Progenitor cell of endocrine pancreas (in vitro differentiated cells): ENCODE data around the gene APRT. TPM values are rescaled to one million over a fixed set of nuclear protein-coding genes. Genes with fewer than 3 reads are reported as not detected.

Source experiments
- DNase-seq: peaks from one replicate; pipeline ENCODE4 v3.0.0; 2021; ENCODE audit warnings: low spot score; ENCODE audit not compliant: unreplicated experiment
- H3K27ac Mint-ChIP-seq: 2 replicates; pipeline ENCODE4 v1.8.0; 2021; ENCODE audit warnings: mild to moderate bottlenecking, moderate library complexity, mixed read lengths
- H3K27me3 Mint-ChIP-seq: 2 replicates; pipeline ENCODE4 v1.8.0; 2021; ENCODE audit warnings: mixed read lengths
- H3K36me3 Mint-ChIP-seq: 2 replicates; pipeline ENCODE4 v1.8.0; 2022; ENCODE audit warnings: mixed read lengths; ENCODE audit not compliant: insufficient read depth
- H3K4me1 Mint-ChIP-seq: 2 replicates; pipeline ENCODE4 v1.8.0; 2021; ENCODE audit warnings: low read depth, mixed read lengths
- H3K4me3 Mint-ChIP-seq: 2 replicates; pipeline ENCODE4 v1.8.0; 2021; ENCODE audit warnings: low read depth, mild to moderate bottlenecking, moderate library complexity, mixed read lengths
- H3K9me3 Mint-ChIP-seq: 2 replicates; pipeline ENCODE4 v1.8.0; 2021; ENCODE audit warnings: low read depth, mixed read lengths
- long read RNA-seq: library from polyadenylated mRNA; unstranded; transcript quantifications from one replicate; pipeline ENCODE4 v2.0.0, GENCODE V29; 2020
- total RNA-seq: library from RNA; stranded (reverse); gene quantifications from 2 replicates; pipeline ENCODE4 v1.2.1, GENCODE V29; 2021
- TF ChIP-seq, protein P1 (sequence below): fragments of 200-600 bp; sonication (generic); IDR thresholded peaks from one replicate; pipeline ENCODE4 v1.5.0; 2021; ENCODE audit warnings: antibody characterized with exemption, mild to moderate bottlenecking; ENCODE audit not compliant: unreplicated experiment

APRT gene, protein sequence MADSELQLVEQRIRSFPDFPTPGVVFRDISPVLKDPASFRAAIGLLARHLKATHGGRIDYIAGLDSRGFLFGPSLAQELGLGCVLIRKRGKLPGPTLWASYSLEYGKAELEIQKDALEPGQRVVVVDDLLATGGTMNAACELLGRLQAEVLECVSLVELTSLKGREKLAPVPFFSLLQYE
- 100 and 115 TPM in 2 replicates for total RNA-seq
- long read RNA-seq, transcript APRT-201 (5 exons, 947 nt): major isoform, 12 of 20 reads
- long read RNA-seq, partial matches to known transcripts: 1 of 20 reads
- long read RNA-seq, other reads (novel, unspliced or antisense): 5 of 20 reads

DNA sequence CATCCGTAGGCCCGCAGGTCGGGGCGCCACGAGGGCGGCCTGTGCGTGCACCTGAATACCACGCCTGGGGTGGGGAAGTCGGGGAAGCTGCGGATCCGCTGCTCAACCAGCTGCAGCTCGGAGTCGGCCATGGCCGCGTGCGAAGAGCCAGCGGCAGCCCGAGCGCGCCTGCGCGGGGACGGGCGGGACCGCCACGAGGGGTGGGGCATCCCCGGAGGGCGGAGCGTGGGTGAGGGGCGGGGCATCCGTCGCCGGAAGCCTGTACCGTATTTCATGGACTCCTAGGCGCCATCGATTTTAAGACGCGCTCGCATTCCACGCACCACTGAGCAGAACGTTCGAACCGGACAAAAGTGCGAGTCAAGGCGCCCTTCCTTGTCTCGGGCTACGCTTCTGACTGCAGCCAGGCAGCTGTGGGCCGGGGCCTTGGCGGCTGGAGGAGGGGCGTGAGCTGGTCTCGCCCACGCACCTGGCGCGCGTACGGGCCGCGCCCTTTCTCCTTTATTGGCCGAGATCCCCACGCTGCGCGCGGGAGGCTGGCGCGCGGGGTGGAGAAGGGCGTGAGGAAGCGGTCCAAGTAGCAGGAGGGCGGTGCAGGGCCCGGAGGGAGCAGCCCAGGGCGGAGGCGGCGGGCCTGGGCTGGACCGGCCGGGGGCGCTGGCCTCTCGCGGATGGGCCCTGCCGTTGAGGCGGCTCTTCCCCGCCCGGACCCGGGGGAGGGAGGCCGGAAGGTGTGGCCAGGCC is at the start of gene APRT:
APRT (minus strand) TSS at position 160 of the 744 bp plus-strand sequence; CDS start at position 131, 29 bp downstream.
- TF ChIP-seq, protein P1, sequence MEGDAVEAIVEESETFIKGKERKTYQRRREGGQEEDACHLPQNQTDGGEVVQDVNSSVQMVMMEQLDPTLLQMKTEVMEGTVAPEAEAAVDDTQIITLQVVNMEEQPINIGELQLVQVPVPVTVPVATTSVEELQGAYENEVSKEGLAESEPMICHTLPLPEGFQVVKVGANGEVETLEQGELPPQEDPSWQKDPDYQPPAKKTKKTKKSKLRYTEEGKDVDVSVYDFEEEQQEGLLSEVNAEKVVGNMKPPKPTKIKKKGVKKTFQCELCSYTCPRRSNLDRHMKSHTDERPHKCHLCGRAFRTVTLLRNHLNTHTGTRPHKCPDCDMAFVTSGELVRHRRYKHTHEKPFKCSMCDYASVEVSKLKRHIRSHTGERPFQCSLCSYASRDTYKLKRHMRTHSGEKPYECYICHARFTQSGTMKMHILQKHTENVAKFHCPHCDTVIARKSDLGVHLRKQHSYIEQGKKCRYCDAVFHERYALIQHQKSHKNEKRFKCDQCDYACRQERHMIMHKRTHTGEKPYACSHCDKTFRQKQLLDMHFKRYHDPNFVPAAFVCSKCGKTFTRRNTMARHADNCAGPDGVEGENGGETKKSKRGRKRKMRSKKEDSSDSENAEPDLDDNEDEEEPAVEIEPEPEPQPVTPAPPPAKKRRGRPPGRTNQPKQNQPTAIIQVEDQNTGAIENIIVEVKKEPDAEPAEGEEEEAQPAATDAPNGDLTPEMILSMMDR: peak; percentile 43
- Mint-ChIP-seq H3K27me3 (no peaks in the 10 kb centered on the region), H3K9me3 (no peaks in the 10 kb centered on the region), H3K27ac (peak within 1 kb of the TSS; percentile 99), H3K4me3 (peak within 1 kb of the TSS; percentile 85), H3K36me3 (no peaks in the 10 kb centered on the region), H3K4me1 (peaks cover 4% of the 10 kb centered on the region)
- DNase-seq: peak; percentile 97

DNA sequence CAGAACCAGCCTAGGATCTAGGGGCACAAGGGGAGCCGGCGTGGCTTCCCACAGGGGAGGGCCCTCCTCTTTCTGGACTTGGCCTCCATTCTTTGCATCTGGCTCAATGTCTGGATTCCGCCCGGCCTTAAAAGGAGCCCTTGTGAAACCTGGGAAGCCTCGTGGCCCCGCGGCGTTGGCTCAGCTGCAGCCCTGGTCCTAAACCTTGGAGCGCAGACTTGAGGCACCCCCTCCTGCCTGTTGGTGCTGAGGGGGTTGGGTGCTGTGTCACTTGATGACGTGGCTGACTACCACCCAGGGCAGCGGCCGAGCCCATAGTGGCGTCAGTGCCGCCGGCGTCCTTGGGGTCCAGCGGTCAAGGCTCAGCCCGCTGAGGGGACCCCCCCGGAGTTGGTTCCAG is 49.6 kb upstream of the APRT start:
- Mint-ChIP-seq H3K36me3 (peaks cover 1% of the 10 kb centered on the region), H3K4me1 (peaks cover 6% of the 10 kb centered on the region), H3K27ac (no peak overlapping the region), H3K9me3 (no peaks in the 10 kb centered on the region), H3K4me3 (no peak overlapping the region), H3K27me3 (no peaks in the 10 kb centered on the region)
- no peak for DNase-seq
- TF ChIP-seq, protein P1: no peak

DNA sequence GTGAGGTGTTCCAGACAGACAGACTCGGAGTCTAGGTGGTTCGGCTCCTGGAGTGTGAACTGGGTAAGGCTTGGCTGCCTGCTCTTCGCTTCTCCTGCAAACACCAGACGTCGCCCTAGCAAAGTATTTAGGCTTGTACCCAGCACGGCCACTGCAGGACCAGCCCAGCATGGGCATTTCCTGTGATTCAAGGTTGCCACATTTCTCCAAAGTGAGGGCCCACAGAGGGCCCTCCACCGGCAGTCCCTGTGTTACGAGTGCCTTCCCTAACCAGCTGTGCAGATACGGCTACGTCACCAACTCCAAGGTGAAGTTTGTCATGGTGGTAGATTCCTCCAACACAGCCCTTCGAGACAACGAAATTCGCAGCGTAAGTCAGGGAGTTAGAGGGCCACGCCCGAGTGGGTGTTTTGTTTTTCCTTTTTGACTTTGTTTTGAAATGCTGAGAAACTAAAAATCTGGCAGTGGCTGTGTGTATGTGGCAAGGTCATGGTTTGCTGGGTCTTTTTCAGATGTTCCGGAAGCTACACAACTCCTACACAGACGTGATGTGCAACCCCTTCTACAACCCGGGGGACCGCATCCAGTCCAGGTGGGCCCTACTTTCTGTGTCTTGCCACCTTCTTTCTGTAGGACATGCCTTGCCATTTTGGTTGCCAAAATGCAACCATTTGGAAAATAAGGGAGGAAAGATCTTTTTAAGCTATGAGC is 47.8 kb upstream of the APRT start:
- peaks cover 12% of the 10 kb centered on the region for H3K4me1 Mint-ChIP-seq
- TF ChIP-seq, protein P1: no peak
- DNase-seq: no peak
- no peaks in the 10 kb centered on the region for H3K9me3 Mint-ChIP-seq
- no peak overlapping the region for H3K27ac Mint-ChIP-seq
- H3K36me3 Mint-ChIP-seq: peaks cover 1% of the 10 kb centered on the region
- H3K4me3 Mint-ChIP-seq: no peak overlapping the region
- no peaks in the 10 kb centered on the region for H3K27me3 Mint-ChIP-seq

DNA sequence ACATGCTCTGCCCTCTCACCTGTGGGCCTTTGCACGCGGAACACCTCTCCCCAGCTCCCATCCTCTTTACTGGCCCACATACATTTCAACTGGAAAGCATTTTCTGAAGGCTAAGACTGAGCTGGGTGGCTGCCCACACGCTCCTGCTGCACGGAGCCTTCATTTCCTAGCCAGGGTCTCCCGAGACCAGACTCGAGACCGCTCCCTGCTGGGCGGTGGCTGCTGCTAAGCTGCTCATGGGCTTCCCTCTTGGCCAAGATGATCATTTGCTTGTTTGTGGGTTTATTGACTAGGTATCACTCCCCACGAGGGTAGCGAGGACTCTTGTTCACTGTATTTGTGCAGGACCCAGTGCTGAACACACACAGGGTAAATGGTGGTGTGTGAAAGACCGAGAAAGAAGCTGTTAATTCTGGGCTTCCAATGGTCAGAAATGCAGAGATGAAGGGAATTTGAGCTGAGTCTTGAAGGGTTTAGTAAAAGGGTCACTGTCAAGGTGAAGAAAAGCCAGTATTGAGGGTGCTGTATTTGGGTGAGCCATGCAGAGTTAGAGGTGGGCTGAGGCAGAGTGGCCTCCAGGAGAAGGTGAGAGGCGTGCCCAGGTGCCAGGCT is 46.1 kb upstream of the APRT start:
- Mint-ChIP-seq H3K27ac (peak overlapping the region; percentile 98), H3K36me3 (peaks cover 1% of the 10 kb centered on the region), H3K4me1 (peaks cover 12% of the 10 kb centered on the region), H3K27me3 (no peaks in the 10 kb centered on the region), H3K4me3 (peak overlapping the region; percentile 95), H3K9me3 (no peaks in the 10 kb centered on the region)
- TF ChIP-seq, protein P1: peak; percentile 77
- DNase-seq: peak; percentile 64
